Hepatocyte (in vitro differentiated cells): ENCODE results near the gene SLAMF9.

Source experiments
- EZH2phosphoT487 ChIP-seq: fragments of 200-600 bp; sonication (generic); IDR thresholded peaks from one replicate; pipeline ENCODE4 v1.6.1; 2018; ENCODE audit warnings: antibody characterized with exemption, mild to moderate bottlenecking, low read depth, moderate library complexity; ENCODE audit not compliant: unreplicated experiment, severe bottlenecking
- TF ChIP-seq, protein P1 (sequence below): fragments of 200-600 bp; sonication (generic); IDR thresholded peaks from 2 replicates; pipeline ENCODE4 v1.5.1; 2016; ENCODE audit warnings: antibody characterized with exemption, mild to moderate bottlenecking; ENCODE audit not compliant: poor library complexity

DNA sequence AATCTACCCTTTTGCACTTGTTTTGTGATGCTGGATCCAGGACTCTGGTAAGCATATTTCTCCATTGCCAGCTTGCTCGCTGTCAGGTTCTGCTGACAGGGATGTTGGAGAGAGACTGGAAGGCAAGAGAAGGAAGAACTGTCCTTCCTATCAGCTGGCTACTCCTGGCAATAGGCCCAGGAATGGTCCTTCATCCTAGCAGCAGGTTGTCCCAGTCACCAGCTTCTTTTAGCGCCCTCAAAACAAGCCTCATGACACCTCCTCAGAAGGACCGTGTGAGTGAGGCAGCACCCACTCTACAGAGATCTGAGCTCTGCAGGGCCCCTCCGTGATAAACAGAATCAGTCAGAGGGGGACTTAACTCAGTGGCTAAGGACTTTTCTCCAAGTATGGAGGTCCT, 33.1 kb upstream of the SLAMF9 start:
- TF ChIP-seq, protein P1, sequence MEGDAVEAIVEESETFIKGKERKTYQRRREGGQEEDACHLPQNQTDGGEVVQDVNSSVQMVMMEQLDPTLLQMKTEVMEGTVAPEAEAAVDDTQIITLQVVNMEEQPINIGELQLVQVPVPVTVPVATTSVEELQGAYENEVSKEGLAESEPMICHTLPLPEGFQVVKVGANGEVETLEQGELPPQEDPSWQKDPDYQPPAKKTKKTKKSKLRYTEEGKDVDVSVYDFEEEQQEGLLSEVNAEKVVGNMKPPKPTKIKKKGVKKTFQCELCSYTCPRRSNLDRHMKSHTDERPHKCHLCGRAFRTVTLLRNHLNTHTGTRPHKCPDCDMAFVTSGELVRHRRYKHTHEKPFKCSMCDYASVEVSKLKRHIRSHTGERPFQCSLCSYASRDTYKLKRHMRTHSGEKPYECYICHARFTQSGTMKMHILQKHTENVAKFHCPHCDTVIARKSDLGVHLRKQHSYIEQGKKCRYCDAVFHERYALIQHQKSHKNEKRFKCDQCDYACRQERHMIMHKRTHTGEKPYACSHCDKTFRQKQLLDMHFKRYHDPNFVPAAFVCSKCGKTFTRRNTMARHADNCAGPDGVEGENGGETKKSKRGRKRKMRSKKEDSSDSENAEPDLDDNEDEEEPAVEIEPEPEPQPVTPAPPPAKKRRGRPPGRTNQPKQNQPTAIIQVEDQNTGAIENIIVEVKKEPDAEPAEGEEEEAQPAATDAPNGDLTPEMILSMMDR: no peak
- TF ChIP-seq EZH2phosphoT487: no peak
